Measurements from ENCODE around the gene DRC7.

The DRC7 gene

GRCh38 chr16:57647136-57647875 is 47.3 kb upstream of the DRC7 start:
- H3K4me3 ChIP-seq, result no peak overlapping the region
- intact Hi-C loops (cut with DNase I; ENCODE audit: low total_unique reads), result loop anchor here (5.0 kb wide), 1 partner anchor 70 kb away; no protein-coding TSS in a partner anchor
- H3K27ac ChIP-seq, result no peak overlapping the region
- no peak for DNase-seq
- TF ChIP-seq CTCF (IDR thresholded peaks at IDR 0.05), result no peak
- H3K9me3 ChIP-seq, result no peaks in the 10 kb centered on the region
- peaks cover 0 to 40% of the 10 kb centered on the region in 2 donors for H3K27me3 ChIP-seq
- H3K4me1 ChIP-seq, result peaks cover 0 to 13% (median 0%) of the 10 kb centered on the region in 4 donors
- H3K36me3 ChIP-seq, result peaks cover 0 to 21% (median 0%) of the 10 kb centered on the region in 3 donors

- Histone ChIP-seq H3K27me3 (peaks cover 0 to 48% of the 10 kb centered on the region in 2 donors), H3K4me1 (peaks cover 0 to 8% (median 0%) of the 10 kb centered on the region in 4 donors), H3K4me3 (no peak overlapping the region), H3K9me3 (no peaks in the 10 kb centered on the region), H3K27ac (no peak overlapping the region), H3K36me3 (peaks cover 0 to 25% (median 0%) of the 10 kb centered on the region in 3 donors)
- TF ChIP-seq CTCF (IDR thresholded peaks at IDR 0.05), result no peak
- intact Hi-C loops (cut with DNase I; ENCODE audit: low total_unique reads), result loop anchor here (5.0 kb wide), 1 partner anchor 71 kb away; no protein-coding TSS in a partner anchor
- DNase-seq, result no peak
These were observed 46.5 kb upstream of the DRC7 start for GRCh38 chr16:57648125-57648524.

GRCh38 chr16:57648581-57649442 is 45.8 kb upstream of the DRC7 start:
- TF ChIP-seq CTCF (IDR thresholded peaks at IDR 0.05), result peak; percentile 96 to 97
- Histone ChIP-seq H3K27me3 (peaks cover 0 to 49% of the 10 kb centered on the region in 2 donors), H3K27ac (no peak overlapping the region), H3K4me3 (no peak overlapping the region), H3K36me3 (peaks cover 0 to 27% (median 0%) of the 10 kb centered on the region in 3 donors), H3K4me1 (peaks cover 0 to 6% (median 0%) of the 10 kb centered on the region in 4 donors), H3K9me3 (no peaks in the 10 kb centered on the region)
- peak; percentile 60 to 75 for DNase-seq
- intact Hi-C loops (cut with DNase I; ENCODE audit: low total_unique reads), result loop anchor here (5.0 kb wide), 1 partner anchor 72 kb away; no protein-coding TSS in a partner anchor

GRCh38 chr16:57649443-57649751 is 45.2 kb upstream of the DRC7 start:
- Histone ChIP-seq H3K27ac (no peak overlapping the region), H3K9me3 (no peaks in the 10 kb centered on the region), H3K4me1 (peaks cover 0 to 6% (median 0%) of the 10 kb centered on the region in 4 donors), H3K4me3 (no peak overlapping the region), H3K27me3 (peaks cover 0 to 49% of the 10 kb centered on the region in 2 donors), H3K36me3 (peaks cover 0 to 27% (median 0%) of the 10 kb centered on the region in 3 donors)
- no peak for DNase-seq
- intact Hi-C loops (cut with DNase I; ENCODE audit: low total_unique reads), result loop anchor here (5.0 kb wide), 1 partner anchor 72 kb away; no protein-coding TSS in a partner anchor
- TF ChIP-seq CTCF (IDR thresholded peaks at IDR 0.05), result no peak

- peaks cover 0 to 49% of the 10 kb centered on the region in 2 donors for H3K27me3 ChIP-seq
- no peak for TF ChIP-seq CTCF (IDR thresholded peaks at IDR 0.05)
These were observed 44.8 kb upstream of the DRC7 start for GRCh38 chr16:57649846-57650245.

More at GRCh38 chr16:57649846-57650245, 44.8 kb upstream of the DRC7 start:
- intact Hi-C loops (cut with DNase I; ENCODE audit: low total_unique reads), result loop anchor here (5.0 kb wide), 1 partner anchor 73 kb away; no protein-coding TSS in a partner anchor
- peaks cover 0 to 27% (median 0%) of the 10 kb centered on the region in 3 donors for H3K36me3 ChIP-seq
- no peak for DNase-seq
- H3K4me3 ChIP-seq, result no peak overlapping the region
- H3K9me3 ChIP-seq, result no peaks in the 10 kb centered on the region
- H3K27ac ChIP-seq, result no peak overlapping the region
- H3K4me1 ChIP-seq, result peaks cover 0 to 6% (median 0%) of the 10 kb centered on the region in 4 donors
